Astrocyte of the cerebellum (primary cell): ENCODE data around the gene SRMS.

Experiments
- DNase-seq: peaks from one replicate; pipeline ENCODE4 v3.0.0-alpha.2; 2011; ENCODE audit warnings: low read depth
- H3K4me3 ChIP-seq: 2 replicates; pipeline ENCODE4 v1.5.1; 2011; ENCODE audit warnings: mild to moderate bottlenecking, low read depth, low read length, moderate library complexity
- CTCF ChIP-seq: IDR thresholded peaks from 2 replicates; pipeline ENCODE4 v1.5.1; 2012; ENCODE audit warnings: low read length, low read depth, moderate library complexity, mild to moderate bottlenecking; ENCODE audit errors: missing control alignments
- in situ Hi-C: cut with HindIII; loops from 2 replicates; pipeline ENCODE4 v1.10.0; 2017; ENCODE audit warnings: low sequenced_read_pairs

SRMS gene

DNA sequence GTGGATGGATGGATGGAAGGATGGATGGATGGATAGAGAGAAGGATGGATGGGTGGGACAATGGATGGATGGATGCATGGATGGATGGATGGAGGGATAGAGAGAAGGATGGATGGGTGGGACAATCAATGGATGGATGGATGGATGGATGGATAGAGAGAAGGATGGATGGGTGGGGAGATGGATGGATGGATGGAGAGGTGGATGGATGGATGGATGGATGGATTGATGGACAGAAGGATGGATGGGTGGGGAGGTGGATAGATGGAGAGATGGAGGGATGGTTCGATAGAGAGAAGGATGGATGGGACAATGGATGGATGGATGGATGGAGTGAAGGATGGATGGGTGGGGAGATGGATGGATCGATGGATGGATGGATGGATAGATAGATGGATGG, 55.0 kb downstream of the SRMS start:
- DNase-seq: no peak
- in situ Hi-C loops: no loop called here
- H3K4me3 ChIP-seq: no peak overlapping the region
- no peak for TF ChIP-seq CTCF

GRCh38 chr20:63491635-63492230, 55.8 kb downstream of the SRMS start:
- no peak for TF ChIP-seq CTCF
- no peak overlapping the region for H3K4me3 ChIP-seq
- no peak for DNase-seq
- in situ Hi-C loops: no loop called here

DNA sequence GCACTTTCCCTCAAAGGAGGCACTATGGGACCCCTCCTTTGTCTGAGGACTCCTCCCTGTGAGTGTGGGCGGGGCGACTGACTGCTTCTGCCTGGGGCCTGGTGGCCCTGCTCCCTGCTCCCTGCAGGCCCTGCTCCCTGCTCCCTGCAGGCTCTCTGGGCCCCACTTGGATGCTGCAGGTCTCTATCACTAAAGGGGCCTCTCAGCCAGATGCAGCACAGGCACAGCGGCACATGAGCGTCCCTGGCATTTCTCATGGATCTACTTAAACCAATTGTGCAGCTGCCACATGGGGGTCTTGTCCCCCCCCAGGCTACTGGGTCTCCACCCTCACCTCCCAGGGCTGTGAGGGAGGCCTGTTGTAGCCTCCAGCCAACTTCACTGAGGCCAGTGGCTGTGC, 56.5 kb downstream of the SRMS start:
- TF ChIP-seq CTCF: no peak
- no peak for DNase-seq
- in situ Hi-C loops: no loop called here
- H3K4me3 ChIP-seq: no peak overlapping the region
